IPS-NIHi11 (cell line): Measurements from ENCODE around the gene PHLDB2.

Experiments used
- DNase-seq: peaks from one replicate; pipeline ENCODE4 v3.0.0; 2012; ENCODE audit warnings: mixed read lengths, low spot score

PHLDB2 gene

DNA sequence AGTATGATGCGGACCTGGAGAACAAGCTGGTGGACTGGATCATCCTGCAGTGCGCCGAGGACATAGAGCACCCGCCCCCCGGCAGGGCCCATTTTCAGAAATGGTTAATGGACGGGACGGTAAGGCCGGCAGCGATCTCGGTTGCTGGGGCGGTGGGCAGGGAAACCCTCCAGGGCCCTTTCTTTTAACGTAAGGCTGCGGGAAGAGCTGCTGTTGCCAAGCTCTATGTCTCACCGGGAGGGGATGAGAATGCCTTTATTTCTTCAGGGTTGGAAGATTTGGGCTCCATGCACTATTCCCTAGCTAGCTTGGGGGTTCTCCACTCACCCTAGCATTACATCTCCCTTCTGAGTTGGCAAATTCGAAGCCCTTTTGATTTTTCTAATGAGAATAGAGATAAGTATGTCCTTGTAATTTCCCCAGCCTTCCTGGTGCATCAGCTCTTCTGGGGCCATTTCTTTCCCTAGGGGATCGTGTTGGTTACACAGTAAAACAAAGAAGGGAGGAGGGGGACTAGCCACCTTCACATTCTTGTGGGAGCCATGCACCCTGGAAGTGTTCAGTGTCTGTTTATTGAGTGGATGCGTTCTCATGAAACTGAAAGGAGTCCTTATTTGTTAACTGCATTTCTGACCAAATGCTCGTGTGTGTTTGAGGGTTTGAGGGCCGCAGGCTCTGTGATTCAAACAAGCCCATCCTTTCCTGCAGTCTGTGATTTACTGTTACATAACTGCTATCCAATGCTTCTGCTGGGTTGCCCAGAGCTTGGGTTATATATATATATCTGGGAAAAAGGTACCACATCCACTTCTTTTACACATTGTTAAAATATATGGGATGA is 140.6 kb downstream of the PHLDB2 start:
- no peak for DNase-seq

GRCh38 chr3:112000367-112000771 is 141.3 kb downstream of the PHLDB2 start:
- DNase-seq, result no peak

DNA sequence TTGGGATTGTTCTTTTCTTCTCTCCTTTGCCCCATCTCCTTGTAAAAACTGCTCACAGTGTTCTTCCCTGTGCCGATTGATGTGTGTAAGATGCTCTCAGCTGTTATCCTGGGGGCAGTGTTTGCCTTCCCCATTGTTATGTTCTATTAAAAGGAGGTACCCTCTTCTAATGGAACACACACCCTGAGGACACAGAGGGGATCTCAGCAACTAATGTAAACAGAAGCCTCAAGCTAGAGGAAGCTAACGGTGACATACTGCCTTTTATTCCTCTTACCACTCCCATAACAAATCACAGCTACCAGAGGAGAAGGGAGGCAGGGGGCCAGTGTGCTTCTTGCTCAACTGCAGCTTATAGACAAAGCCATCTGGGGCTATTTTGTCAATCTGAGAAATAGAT is 141.9 kb downstream of the PHLDB2 start:
- no peak for DNase-seq

DNA sequence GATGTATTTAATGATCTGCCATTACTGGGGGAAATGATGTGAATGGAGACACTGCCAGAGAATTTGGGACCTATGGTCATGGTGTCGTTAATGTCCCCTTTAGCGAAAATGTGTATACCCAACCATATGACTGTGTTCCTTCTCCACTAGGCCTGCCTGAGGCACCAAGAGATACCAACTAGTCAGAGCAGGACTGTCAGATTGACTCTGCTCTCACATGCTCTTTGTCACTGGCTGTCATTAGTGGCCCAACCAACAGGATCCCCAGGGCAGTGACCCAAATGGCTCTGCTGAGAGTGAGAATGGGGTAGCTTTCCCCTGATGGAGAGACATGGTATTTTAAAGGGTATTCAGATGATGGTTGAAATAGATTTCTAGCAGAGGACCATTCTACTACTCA is 142.5 kb downstream of the PHLDB2 start:
- DNase-seq, result no peak

GRCh38 chr3:112002096-112002971 is 143.3 kb downstream of the PHLDB2 start:
- DNase-seq, result no peak

DNA sequence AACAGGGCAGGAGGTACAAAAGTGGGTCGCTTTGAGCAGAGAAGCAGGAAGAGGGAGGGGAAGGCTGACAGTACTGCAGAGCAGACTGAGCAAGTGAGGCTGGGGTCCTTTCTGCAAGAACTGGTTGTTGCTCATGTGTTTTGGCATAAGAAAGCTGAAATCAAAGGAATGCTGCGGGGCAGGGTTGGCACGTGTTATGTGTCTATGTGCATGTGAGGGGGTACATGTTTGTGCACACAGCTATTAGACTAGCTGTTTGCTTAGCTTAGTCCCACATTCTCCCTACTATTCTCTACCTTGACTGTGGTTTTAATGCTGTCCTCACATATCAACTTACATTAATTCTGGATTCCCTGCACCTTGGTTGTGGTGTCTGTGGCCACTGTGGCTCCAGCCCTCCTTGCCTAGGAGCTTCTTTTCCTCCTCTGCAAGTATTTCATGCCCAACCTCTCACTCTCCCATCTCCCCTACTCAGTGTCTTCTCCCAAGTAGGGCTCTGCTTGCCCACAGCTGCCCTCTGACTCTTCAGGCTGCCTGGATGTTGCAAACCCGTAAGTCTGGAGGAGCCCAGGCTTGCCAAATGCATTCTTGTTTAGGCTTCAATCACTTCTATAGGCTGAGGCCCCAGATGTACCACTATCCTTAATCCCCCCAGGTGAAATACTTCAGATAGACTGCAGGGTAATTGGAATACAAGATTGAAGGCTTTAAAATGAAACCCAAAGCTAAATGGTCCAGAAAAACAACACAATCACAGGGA is 144.4 kb downstream of the PHLDB2 start:
- DNase-seq, result no peak

- no peak for DNase-seq
Observed at GRCh38 chr3:112004187-112004586, 145.1 kb downstream of the PHLDB2 start.

GRCh38 chr3:112004669-112005068 is 145.6 kb downstream of the PHLDB2 start:
- DNase-seq, result no peak

DNA sequence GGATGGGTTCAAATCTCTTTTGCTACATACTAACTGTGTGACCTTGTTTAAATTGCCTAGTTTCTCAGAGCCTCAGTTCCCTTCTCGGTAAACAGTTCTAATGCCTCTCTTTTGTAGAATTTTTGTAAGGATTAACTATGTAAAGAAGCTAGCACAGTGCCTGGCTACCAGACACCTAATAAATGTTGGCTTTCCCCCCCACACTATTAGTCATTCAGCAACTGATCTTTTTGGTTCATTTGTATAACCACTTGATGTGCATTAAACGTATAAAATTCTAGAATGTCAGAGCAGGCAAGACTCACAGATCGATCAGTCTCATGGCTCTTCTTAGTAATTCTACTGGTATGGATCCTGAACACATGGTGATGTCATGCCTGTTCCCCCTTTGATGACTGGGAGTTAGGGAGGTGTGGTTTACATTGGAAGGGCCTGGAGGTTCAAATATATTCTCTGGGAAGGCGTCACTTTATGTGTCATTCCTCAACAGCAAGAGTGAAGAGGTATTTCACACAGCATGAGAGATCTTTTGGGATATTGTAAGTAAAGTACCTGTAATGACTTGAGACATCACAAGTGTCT is 146.1 kb downstream of the PHLDB2 start:
- no peak for DNase-seq

DNA sequence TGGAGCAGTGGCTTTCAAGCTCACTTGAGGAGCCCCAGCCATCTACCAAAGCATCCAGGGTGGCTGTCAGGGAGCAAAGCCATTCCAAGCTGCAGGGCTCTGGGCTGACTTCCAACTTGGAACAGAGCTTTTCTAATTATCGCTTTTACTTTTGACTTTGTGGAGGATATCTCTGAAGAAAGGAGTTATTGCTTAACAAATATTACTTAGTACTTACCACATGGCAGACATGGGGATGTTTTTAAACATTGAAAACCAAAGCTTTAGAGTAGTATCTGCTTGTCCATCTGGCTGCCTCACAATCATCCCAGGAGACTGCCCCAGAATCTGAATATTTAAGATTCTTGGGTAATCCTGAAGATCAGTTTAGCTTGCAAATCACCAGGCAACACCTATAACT is 148.6 kb downstream of the PHLDB2 start:
- no peak for DNase-seq

- no peak for DNase-seq
Observed at GRCh38 chr3:112009670-112010069, 150.6 kb downstream of the PHLDB2 start.

- DNase-seq, result no peak
Observed at GRCh38 chr3:112010636-112011035, 151.6 kb downstream of the PHLDB2 start.

GRCh38 chr3:112011376-112011940 is 152.4 kb downstream of the PHLDB2 start:
- DNase-seq, result no peak

DNA sequence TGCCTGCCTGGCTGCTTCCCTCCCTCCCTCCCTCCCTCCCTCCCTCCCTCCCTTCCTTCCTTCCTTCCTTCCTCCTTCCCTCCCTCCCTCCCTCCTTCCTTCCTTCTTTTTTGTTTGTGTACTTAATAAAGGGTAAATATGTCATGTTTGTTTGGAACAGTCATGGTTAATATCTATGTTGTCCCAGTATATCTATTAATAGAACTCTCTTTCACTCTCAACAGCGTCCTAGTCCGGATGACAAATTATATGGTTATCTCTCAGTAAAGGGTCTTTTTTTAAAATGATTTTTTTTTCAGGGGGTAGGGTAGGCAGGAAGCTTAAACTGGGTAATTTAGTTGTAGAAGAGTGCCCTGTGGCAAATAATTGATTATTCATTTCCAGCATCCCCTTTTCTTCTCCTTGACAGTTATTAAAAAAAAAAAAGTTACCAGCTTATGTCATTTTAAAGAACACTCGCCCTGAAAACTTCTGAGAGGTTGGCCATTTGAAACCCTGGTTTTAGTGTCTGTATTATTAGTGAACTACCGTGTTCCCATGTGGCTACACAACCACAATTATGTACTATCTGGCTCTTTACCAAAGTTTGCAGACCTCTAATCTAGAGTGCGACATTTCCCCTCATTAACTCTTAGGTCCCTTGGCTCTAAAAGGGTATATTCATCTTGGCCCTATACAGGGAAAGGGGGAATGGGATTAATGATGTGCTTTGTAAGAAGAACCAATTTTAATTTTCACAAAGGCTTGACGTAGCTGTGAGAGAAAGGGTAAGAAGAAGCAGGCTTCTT is 153.3 kb downstream of the PHLDB2 start:
- DNase-seq, result no peak

- DNase-seq, result peak; percentile 48
Observed at GRCh38 chr3:112013058-112013783, 154.2 kb downstream of the PHLDB2 start.

DNA sequence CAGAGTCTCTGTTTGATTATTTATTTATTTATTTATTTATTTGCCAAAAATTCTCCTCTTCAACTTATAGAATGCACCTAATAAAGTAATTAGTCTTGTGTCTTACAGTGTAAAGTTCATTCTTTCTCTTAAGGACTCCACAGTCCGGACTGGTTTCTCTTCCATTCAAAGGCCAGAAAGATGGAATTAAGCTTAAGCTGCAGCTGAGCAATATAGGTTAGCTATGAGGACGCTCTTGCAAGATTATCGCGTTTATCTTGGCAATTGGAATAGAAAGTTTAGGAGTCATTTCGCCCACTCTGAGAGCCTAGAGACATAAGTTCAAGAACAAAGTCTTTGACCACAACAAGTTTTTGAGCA is 154.7 kb downstream of the PHLDB2 start:
- DNase-seq, result no peak

DNA sequence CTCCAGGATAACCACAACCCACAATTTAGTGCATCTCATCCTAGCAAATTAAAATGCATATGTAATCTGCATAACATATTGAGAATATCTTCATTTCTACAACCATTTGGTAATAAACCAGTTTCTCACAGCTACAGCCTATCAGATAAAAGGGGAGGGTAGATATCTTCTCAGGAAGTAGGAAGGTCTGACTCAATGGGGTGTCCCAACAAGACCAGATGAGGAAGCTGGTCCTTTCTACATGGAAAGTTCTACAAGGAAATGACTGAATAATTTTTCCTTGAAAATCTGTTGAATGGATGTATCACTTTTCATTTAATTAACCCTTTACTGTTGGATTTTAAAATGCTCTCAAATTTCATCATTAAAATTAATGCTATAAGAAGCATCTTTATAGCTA is 158.0 kb downstream of the PHLDB2 start:
- no peak for DNase-seq

- DNase-seq, result no peak
Observed at GRCh38 chr3:112018712-112019111, 159.6 kb downstream of the PHLDB2 start.

GRCh38 chr3:112019716-112020115 is 160.7 kb downstream of the PHLDB2 start:
- DNase-seq, result no peak

GRCh38 chr3:112020674-112021085 is 161.6 kb downstream of the PHLDB2 start:
- no peak for DNase-seq
